WI38 (cell line): ENCODE results near the gene PROB1.
"Not testable (repeated sequence)": the region's sequence is repeated elsewhere in the genome, so short reads cannot be mapped to it uniquely, and the experiment has no call there.

Experiments
- H3K4me3 ChIP-seq: 2 replicates; pipeline ENCODE4 v1.5.1; 2011; ENCODE audit warnings: low read depth, mild to moderate bottlenecking, control low read depth, low read length
- CTCF ChIP-seq: IDR thresholded peaks from 2 replicates; pipeline ENCODE4 v1.5.1; 2012; ENCODE audit warnings: low read depth, mild to moderate bottlenecking, control low read depth, low read length

PROB1 gene

GRCh38 chr5:139391570-139392323, 3.2 kb downstream of the PROB1 start:
- no peak overlapping the region for H3K4me3 ChIP-seq
- no peak for TF ChIP-seq CTCF

- TF ChIP-seq CTCF, result no peak
- H3K4me3 ChIP-seq, result no peak overlapping the region
Measured at GRCh38 chr5:139390639-139391569, 4.0 kb downstream of the PROB1 start.

GRCh38 chr5:139389701-139390638, 4.9 kb downstream of the PROB1 start, which contains the start of gene MZB1:
Gene MZB1 (minus strand): TSS chr5:139389913. CDS start chr5:139389856, 57 bp downstream.
- no peak for TF ChIP-seq CTCF
- no peak within 1 kb of the TSS for H3K4me3 ChIP-seq

GRCh38 chr5:139388198-139388821, 6.6 kb downstream of the PROB1 start:
- TF ChIP-seq CTCF, result no peak
- H3K4me3 ChIP-seq, result no peak overlapping the region

GRCh38 chr5:139387611-139388197, 7.2 kb downstream of the PROB1 start:
- TF ChIP-seq CTCF, result no peak
- no peak overlapping the region for H3K4me3 ChIP-seq

GRCh38 chr5:139386956-139387355, 7.9 kb downstream of the PROB1 start:
- H3K4me3 ChIP-seq, result not testable (repeated sequence)
